ENCODE data around the gene LRP4. TPM values are rescaled to one million over a fixed set of nuclear protein-coding genes. Genes with fewer than 3 reads are reported as not detected.

The LRP4 gene
- total and polyA plus RNA-seq, 12 donors: 2.9 to 24.5 (median 11.4) TPM

GRCh38 chr11:46890665-46891064, 27.7 kb downstream of the LRP4 start:
- Histone ChIP-seq H3K36me3 (replicated peaks in 1 of 2) (no peaks in the 10 kb centered on the region), H3K27me3 (no peaks in the 10 kb centered on the region), H3K27ac (no peak overlapping the region), H3K4me3 (no peak overlapping the region), H3K4me1 (replicated peaks in 1 of 2) (no peaks in the 10 kb centered on the region), H3K9me3 (replicated peaks in 1 of 3) (no peaks in the 10 kb centered on the region)
- WGBS, 4 donors: 96 to 100% (median 99%) methylated on average over 2 of the region's 2 CpGs
- no peak for DNase-seq
- intact Hi-C loops (cut with DNase I): loop anchor here in 1 of 2 donors (10.0 kb wide), 1 partner anchor 454 kb away; no protein-coding TSS in a partner anchor
- TF ChIP-seq POLR2A (IDR thresholded peaks at IDR 0.05): no peak
- no peak for TF ChIP-seq CTCF (IDR thresholded peaks at IDR 0.05)

- H3K27me3 ChIP-seq: no peaks in the 10 kb centered on the region
- TF ChIP-seq POLR2A (IDR thresholded peaks at IDR 0.05): no peak
- peak; percentile 81 to 96 (median 94) for TF ChIP-seq CTCF (IDR thresholded peaks at IDR 0.05)
- no peak overlapping the region for H3K27ac ChIP-seq
- H3K4me3 ChIP-seq: no peak overlapping the region
- peak; percentile 66 to 92 (median 80) for DNase-seq
- H3K9me3 ChIP-seq (replicated peaks in 1 of 3): no peaks in the 10 kb centered on the region
- no peaks in the 10 kb centered on the region for H3K4me1 ChIP-seq (replicated peaks in 1 of 2)
- WGBS, 4 donors: 59 to 65% (median 64%) methylated on average over 19 to 23 of the region's 23 CpGs
- intact Hi-C loops (cut with DNase I): loop anchor here (2.0 to 10.0 kb wide), 3 partner anchors 262 to 455 kb away; no protein-coding TSS in a partner anchor
- no peaks in the 10 kb centered on the region for H3K36me3 ChIP-seq (replicated peaks in 1 of 2)
These were observed 28.5 kb downstream of the LRP4 start for GRCh38 chr11:46889689-46890475.

DNA sequence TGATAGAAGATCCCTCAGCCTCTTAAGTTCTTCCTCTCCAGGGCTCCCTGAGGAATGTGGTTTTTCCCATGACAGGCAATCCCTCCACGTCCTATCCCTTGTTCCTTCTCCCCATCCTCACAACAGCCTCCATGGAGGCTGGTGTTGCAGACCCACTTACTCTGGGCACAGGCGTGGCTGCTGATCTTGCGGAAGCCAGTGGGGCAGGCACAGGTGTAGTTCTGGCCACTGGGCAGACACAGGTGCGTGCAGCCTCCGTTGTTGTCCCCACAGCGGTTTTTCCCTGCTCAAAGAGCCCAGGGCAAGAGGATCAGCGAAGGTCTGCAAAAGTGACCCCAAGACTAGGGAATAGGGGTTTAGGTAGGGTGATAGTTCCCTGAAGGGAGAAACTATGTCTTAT, 29.1 kb downstream of the LRP4 start:
- no peak for TF ChIP-seq POLR2A (IDR thresholded peaks at IDR 0.05)
- TF ChIP-seq CTCF (IDR thresholded peaks at IDR 0.05): no peak
- H3K4me1 ChIP-seq (replicated peaks in 1 of 2): no peaks in the 10 kb centered on the region
- no peaks in the 10 kb centered on the region for H3K9me3 ChIP-seq (replicated peaks in 1 of 3)
- intact Hi-C loops (cut with DNase I): loop anchor here (2.0 to 5.0 kb wide), 2 partner anchors 263 to 264 kb away; no protein-coding TSS in a partner anchor
- H3K27ac ChIP-seq: no peak overlapping the region
- DNase-seq: no peak
- 65 to 82% (median 74%) methylated on average over 7 of the region's 7 CpGs for WGBS, 4 donors
- H3K4me3 ChIP-seq: no peak overlapping the region
- no peaks in the 10 kb centered on the region for H3K36me3 ChIP-seq (replicated peaks in 1 of 2)
- no peaks in the 10 kb centered on the region for H3K27me3 ChIP-seq

GRCh38 chr11:46888636-46889035, 29.7 kb downstream of the LRP4 start:
- H3K4me3 ChIP-seq: no peak overlapping the region
- WGBS, 4 donors: 85 to 92% (median 89%) methylated on average over 5 of the region's 5 CpGs
- peaks cover 0 to 4% of the 10 kb centered on the region in 2 donors for H3K36me3 ChIP-seq (replicated peaks in 1 of 2)
- H3K27ac ChIP-seq: no peak overlapping the region
- no peaks in the 10 kb centered on the region for H3K27me3 ChIP-seq
- no peaks in the 10 kb centered on the region for H3K9me3 ChIP-seq (replicated peaks in 1 of 3)
- H3K4me1 ChIP-seq (replicated peaks in 1 of 2): no peaks in the 10 kb centered on the region
- DNase-seq: no peak
- TF ChIP-seq CTCF (IDR thresholded peaks at IDR 0.05) (no peak), POLR2A (IDR thresholded peaks at IDR 0.05) (no peak)
- intact Hi-C loops (cut with DNase I): loop anchor here (2.0 to 5.0 kb wide), 2 partner anchors 264 kb away; no protein-coding TSS in a partner anchor

Measured in adrenal gland (tissue), 12 donors.